Activated naive CD8-positive, alpha-beta T cell treated with anti-CD3 and anti-CD28 coated beads, Interleukin-2, amount 50 U/mL, for 16 hours (primary cell): ENCODE measurements around the gene ACOT8.
"Not testable (repeated sequence)": the region's sequence is repeated elsewhere in the genome, so short reads cannot be mapped to it uniquely, and the experiment has no call there.

Source experiments
- DNase-seq: peaks from one replicate; pipeline ENCODE4 v3.0.0-alpha.2; 2020; ENCODE audit warnings: low read depth, low spot score

ACOT8 gene

DNA sequence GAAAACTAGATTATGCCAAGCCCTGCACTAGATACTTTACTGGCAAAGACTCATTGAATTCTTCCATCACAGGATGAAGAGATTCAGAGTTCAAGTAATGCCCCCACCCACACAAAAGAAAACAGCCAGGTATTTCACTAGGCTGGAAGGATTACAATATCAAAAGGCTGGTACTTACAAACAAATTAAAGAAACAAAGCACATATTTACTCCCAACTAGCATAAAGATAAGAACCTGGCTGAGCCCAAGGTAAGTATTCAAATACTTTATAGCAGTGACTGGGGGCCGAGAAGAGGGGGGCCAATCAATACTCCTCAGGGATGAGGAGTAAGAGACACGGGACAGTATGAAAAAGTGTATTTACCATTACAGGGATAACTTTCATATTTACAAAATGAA, 3.7 kb downstream of the ACOT8 start:
- DNase-seq, result no peak

DNA sequence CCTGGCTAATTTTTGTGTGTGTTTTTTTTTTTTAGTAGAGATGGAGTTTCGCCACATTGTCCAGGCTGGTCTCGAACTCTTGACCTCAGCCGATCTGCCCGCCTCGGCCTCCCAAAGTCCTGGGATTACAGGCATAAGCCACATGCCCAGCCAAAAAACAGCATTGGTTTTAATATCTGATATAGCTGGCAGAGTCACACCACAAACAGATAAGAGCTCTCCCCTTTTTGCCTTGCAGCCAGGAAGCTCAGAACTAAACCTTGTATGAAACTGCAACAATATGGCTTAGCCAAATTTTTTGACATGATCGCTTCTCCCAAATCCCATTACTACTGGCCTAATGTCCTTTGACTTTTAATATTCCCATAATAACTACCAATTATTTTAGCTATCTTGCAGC, 4.9 kb downstream of the ACOT8 start:
- no peak for DNase-seq

DNA sequence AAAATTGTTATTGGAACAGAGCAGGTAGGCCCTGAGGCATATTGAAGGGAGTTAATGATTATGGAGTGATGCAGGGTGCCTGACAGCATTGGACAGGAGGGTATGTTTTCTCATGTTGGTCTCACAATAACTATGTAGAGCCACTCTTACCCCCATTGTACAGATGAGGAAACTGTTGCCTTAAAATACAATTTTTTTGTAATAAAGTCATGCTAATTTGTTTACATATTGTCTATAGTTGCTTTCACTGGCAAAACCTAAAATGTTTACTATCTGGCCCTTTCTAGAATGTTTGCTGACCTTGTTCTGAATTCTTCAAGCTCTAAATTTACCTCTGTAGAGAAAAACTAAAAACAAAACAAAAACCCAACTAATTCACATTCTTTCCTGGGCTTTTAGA, 5.7 kb downstream of the ACOT8 start:
- no peak for DNase-seq

DNA sequence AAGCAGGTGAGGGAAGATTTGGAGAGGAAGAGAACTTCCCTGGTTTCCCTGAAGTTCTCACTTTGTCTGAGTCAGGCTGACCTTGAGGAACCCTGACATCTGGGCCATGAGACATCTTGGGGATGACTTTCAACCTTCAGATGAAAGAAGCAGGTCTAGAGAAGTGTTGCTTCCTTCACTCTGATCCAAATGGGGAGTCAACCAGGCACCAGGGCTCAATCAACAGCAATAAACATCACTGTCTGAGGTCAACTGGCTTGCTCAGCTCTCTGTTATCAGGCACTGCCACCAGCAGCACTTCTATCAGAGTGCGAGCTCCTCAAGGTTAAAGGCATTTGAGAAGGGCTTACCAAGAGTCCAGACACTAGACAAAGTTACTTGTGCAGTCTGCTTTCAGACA, 6.3 kb downstream of the ACOT8 start:
- DNase-seq, result no peak

DNA sequence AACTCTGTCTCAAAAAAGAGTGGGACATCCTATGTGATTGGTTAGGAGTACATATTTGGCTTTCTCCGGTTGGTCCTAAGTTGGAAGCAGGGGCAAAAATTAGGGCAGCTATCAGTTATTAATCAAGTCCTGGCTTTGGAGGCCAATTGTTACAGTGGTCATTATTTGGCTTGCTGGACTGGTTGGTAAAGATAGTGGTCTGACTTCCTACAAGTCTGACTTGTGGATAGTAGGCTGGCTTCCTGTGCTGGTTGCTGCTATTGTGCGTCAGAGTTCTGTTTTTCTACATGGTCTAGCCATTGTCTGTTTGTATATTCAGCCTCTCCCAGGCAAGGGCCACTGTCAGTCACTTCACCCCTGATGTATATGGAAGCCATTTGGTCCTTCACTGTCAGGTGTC, 7.0 kb downstream of the ACOT8 start:
- DNase-seq, result no peak

DNA sequence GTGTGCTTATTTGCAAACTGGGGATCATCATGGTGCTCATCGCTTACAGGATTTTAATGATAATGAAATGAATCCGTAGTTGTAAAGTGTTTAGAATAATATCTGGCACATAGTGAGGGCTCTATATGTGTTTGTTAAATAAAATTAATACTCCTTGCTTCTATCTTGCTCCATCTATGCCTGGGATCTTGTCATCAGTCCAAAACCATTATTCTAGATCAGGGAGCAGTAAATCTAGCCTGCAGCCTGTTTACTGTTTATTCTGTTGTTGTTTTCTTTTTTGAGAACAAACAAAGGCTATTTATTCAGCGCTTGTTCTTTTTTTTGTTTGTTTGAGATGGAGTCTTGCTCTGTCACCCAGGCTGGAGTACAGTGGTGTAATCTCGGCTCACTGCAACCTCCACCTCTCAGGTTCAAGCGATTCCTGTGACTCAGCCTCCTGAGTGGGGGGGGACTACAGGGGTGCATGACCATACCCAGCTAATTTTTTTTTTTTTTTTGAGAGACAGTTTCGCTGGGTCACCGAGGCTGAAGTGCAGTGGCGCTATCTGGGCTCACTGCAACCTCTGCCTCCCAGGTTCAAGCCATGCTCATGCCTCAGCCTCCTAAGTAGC, 8.1 kb downstream of the ACOT8 start:
- no peak for DNase-seq

DNA sequence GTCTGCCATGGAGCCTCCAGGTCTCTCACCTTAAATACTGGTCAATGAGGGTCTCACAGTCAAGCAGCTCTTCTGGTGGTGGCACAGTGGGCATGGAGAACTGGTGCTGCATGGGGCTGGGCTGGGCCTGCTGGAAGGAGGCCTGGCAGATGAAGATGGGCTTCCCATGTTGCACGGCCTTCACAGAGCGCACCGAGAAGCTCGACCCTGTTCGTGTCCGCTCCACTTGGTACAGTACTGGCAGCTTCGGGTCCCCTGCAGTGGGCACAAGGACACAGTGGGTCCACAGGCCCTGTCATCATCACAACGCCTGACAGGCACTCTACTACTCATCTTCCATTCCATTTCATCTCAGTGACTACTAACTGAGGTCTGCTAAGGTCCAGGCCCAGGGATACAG, 8.8 kb downstream of the ACOT8 start:
- DNase-seq, result no peak

DNA sequence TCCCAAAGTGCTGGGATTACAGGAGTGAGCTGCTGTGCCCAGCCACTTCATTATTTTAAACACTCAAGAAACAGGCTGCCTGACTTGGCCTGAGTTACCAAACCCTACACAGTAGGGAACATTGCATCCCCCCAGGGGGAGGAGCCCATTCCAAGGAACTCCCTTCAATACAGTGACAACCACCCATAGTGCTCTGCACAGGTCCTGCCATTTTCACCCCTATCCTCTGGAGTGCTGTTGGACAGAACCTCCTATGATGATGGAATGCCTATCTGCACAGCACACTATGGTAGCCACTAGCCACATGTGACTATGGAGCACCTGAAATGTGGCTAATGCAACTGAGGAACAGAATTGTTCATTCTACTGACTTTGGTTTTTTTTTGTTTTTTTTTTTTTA, 11.7 kb downstream of the ACOT8 start:
- DNase-seq, result no peak

DNA sequence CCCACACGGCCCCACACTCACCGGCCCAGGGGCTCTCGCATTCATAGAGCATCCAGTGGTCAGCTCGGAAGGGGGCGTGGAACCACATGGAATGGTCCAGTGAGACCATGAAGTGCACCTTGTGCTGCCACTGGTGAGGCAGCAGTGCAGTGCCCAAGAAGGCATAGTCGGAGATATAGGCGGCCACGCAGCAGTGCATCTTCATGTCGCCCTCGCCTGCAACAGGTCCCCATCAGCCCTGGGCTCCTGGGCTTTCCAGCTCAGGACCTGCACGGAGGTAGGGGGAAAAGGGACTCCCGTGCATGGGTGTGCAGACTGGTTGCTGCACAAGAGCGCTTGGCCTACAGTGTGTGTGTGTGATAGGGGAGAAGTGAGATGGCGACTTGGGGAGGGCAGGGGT, 13.7 kb downstream of the ACOT8 start:
- DNase-seq, result no peak

DNA sequence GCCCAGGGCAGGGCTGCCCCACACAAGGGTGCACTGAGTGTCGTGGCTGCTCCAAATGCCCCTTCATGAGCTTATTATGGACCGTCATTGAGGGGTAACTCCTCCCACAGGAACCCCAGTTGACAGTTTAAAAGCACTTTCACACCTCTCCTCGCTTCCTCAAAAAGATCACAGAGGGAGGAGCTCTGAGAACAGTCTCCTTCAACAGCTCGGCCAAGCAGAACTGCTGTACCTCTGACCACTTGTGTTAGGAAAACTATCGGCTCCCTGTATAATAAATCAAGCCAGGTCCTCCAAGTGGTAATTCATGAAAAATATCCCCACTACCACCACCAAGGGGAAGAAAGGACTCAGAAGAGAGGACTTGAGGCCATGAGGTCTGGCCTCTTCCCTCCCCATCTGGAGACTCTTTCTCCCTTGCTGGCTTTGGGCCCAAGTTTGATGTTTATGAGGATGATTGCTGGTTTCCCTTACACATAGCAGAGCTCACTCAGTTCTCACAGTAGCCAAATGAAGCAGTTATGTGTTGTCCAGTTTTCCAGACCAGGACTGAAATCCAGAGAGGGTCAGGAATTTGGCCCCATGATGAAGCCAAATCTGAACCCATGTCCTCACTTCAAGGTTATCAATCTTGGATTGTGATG, 14.9 kb downstream of the ACOT8 start:
- DNase-seq, result no peak

DNA sequence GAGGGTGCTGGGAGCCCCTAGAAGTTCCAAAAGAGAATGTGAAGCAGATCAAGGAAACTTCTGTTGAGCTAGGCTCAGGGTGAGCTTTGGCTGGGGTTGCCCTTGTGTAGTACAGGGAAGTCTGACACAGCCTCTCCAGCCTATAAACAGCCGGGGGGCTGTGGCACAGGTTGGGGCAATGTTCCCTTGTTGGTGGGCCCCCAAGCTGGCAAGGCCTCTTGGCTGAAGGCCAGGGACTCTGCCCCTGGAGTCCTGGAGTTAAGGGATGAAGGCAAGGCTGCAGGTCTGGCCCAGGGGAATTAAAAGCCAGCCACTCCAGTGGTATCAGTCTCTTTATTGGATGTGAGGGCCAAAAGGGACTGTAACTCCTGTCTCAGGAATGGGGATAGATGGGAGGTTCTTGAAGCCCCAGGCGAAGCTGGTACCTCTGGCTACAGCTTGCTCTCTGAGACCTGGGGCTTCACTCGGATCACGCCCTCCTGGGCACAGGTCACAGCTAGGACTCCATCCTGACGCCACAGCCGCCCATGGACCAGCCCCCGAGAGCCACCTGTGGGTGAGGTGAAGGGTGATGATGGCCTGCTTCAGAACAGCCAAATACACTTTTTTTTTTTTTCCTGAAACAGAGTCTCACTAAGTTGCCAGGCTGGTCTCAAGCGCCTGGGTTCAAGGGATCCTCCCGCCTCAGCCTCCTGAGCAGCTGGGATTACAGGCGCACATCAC, 15.6 kb downstream of the ACOT8 start:
- DNase-seq, result no peak

DNA sequence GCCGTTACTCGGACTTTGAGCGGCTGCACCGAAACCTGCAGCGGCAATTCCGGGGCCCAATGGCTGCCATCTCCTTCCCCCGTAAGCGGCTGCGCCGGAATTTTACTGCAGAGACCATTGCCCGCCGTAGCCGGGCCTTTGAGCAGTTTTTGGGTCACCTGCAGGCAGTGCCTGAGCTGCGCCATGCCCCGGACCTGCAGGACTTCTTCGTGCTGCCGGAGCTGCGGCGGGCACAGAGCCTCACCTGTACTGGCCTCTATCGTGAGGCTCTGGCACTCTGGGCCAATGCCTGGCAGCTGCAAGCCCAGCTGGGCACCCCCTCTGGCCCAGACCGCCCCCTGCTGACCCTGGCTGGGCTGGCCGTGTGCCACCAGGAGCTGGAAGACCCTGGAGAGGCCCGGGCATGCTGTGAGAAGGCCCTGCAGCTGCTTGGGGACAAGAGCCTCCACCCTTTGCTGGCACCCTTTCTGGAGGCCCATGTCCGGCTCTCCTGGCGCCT, 16.4 kb downstream of the ACOT8 start:
- no peak for DNase-seq

DNA sequence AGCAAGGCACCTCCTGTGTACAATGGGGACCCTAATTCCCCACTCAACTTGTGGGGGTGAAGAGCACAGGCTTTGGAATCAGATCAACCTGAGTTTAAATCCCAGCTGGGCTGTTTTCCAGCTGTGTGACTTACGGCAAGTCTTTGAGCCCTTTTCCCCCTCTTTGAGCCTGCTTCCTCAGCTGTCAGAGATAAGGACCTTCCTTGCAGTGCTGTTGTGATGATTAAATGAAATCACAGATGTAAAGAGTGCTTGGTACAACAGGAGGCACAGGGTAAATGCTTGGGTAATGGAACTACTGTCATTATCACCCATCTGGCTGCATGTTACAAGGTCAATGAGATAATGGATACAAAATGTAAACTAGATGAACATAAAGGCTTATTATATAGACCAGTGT, 20.4 kb downstream of the ACOT8 start:
- DNase-seq, result no peak

DNA sequence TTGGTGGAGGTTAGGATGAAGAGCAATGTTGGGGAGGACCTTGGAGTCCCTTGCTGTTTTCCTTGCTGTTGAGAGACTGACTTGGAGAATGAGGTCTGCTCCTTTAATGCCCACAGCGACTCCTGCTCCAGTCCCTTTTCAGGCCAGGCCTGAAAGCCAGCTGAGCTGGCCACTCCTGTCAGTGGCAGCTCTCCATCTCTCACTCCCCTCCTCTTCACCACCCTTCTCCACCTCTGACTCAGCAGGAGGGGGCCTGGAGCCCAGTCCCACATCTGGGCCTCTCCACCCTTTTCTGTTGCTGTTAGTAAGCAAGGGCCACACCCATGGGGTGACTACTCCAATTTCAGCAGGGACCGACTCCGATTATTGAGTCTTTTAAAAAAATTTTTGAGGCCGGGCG, 21.4 kb downstream of the ACOT8 start:
- DNase-seq, result no peak

DNA sequence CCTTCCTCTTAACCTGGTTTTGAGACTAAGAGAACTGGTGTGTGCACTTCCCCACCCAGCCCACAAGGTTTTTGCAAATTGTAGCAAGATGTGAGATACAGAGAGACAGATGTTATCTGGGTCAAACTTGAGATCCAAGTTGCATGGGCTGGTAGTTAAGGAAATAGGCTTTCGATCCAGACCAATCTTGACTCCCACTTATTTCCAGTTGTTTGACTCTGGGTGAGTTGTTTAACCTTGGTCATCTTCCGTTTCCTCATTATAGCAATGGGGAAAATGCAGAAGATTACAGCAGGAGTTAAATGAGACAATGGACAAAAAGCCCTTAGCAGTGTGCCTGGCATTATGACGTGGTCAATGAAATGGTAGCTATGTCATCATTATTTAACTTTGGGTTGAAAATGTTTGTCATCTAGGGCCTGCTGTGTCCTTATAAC, 21.8 kb downstream of the ACOT8 start:
- no peak for DNase-seq

DNA sequence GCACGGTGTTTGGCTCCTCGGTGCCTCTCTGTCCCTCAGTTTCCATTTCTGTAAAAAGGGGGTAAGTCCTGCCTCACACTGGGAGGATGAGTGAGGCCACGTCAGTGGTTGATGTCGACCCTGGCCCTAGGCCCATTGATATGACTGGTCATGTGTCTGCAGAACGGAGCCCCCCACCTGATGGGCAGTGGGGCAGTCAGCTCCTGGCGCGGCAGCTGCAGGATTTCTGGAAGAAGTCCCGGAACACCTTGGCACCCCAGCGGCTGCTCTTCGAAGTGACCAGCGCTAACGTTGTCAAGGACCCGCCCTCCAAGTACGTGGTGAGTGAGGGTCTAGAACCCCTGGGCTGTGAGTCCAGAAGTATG, 22.4 kb downstream of the ACOT8 start:
- DNase-seq, result no peak

DNA sequence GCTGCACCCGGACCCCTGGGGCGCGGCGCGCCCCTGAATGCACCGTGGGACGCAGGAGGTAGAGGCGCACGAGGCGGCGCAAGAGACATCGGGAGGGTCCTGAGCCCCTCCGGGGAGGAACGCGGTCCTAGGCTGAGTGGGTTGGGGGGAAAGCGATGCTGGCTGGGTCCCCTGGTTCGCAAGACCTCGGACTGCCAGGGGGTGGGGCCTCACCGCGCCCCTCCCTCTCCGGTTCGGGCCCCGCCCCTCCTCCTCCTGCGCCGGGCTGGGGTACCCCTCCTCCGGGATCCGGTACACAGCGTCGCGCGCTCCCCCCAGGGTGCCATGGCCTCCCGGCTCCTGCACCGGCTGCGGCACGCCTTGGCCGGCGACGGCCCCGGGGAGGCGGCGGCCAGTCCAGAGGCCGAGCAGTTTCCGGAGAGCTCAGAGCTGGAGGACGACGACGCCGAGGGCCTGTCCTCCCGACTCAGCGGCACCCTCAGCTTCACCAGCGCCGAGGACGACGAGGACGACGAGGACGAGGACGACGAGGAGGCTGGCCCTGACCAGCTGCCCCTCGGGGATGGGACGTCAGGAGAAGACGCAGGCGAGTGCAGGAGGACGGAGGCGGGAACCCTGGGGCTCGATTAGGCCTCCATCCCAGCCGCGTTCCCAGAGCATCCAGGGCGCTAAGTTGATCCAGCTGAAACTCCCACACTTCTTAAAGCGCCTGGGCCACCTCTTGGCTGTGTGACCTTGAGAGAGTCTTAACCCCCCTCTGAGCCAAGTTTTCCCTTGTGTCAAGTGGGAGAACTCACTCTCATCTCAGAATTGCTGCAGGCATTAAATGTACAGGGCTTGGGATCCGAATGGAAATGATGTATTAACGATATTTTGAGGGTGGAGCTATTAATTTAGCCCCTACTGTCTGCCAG, 23.1 kb downstream of the ACOT8 start:
- no peak for DNase-seq

DNA sequence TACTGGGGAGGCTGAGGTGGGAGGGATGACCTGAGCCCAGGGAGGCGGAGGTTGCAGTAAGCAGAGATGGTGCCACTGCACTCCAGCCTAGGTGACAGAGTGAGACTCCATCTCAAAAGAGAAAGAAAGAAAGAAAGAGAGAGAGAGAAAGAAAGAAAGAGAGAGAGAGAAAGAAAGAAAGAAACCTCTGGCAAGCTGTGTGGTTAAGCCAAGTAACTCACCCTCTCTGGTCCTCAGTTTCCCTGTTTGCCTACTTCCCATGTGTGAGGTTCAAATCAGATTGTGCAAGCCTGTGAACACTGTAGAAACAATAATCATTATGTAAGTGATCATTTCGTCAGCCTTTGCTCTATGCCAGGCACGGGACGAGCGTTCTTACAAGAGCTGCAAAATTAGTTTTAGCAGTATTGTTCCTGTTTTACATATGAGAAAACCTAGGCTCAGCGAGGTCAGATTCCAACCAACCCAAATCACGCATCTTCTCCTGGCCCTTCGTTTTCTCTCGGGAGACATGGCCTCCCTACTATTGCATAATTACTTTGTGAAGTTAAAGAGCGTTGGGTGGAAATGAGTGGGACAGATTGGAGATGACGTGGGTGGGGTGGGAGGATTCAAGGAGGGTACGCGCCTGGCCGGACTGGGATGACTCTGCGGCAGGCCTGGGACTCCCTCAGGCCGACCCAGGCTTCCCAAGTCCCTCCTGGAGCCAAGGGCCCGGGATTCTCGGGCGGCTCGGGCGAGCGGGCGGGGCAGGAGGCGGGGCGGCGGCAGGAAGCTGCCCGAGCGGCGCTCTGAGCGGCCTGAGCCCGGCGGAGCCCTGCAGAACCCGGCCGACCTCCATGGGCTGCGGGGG, 23.9 kb downstream of the ACOT8 start, which contains the start of gene SNX21:
Gene SNX21, plus strand, starts transcription at position 770 of the 853 bp plus-strand sequence. CDS start 121 bp downstream, outside the sequence.
- no peak for DNase-seq

DNA sequence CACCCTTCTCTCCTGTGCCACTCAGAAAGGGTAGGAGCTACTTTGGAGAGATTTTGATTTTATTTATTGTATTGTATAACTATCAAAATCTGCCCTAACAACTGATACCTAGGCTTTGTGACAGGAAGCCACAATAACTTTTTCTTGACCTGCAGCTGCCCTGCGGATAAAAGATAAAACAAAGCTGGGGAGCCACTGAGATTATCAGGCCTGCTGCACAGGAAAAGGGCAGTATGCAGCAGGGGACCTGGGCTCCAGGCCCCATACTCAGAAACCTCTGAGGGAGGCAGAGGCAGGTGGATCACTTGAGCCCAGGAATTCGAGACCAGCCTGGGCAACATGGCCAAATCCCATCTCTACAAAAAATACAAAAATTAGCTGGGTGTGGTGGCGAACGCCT, 24.6 kb downstream of the ACOT8 start:
- no peak for DNase-seq

DNA sequence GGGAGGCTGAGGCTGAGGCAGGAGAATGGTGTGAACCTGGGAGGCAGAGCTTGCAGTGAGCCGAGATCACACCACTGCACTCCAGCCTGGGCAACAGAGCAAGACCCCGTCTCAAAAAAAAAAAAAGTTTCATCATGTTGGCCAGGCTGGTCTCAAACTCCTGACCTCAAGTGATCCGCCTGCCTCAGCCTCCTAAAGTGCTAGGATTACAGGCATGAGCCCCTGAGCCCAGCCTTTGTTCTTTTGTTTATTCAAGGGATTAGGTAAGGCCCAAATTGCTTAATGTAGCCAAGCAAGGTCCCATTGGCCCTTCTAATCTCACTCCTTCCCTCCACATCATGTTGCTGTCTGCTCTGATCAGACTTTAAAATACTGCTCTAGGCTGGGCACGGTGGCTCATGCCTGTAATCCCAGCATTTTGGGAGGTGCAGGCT, 27.5 kb downstream of the ACOT8 start:
- DNase-seq, result not testable (repeated sequence)

DNA sequence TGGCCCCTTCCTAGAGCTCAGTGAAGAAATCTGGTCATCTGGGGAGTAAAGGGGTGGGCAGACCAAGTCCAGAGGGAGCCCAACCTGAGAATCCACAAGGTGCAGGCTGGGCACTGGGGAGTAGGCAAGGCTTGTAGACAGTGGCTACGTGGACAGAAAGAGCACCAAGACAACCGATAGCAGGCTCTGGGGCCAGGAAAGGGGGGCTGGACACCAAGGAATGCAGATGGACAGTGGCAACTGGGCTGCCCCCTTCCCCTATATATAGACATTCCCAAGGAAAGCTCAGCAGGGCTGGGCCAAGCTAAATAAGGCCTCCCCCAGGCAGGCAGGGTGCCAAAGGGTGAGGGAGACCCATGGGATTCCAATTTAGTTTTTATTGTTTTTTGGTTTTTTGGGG, 28.6 kb downstream of the ACOT8 start:
- DNase-seq, result no peak
